NOMO-1 treated with dmso at 0.1 percent for 144 hours (cell line): ENCODE measurements around the gene PPP1R14B.
A peak's percentile ranks its signal among the peaks of the same experiment; 100 is the strongest.

Source experiments
- DNase-seq: peaks from one replicate; lab custom pipeline; 2025; ENCODE audit not compliant: unreplicated experiment; lab: John Stamatoyannopoulos, UW

PPP1R14B gene

GRCh38 chr11:64211181-64211872 is 35.4 kb downstream of the PPP1R14B start:
- no peak for DNase-seq

- no peak for DNase-seq
Measured at GRCh38 chr11:64210301-64211020, 36.3 kb downstream of the PPP1R14B start.

DNA sequence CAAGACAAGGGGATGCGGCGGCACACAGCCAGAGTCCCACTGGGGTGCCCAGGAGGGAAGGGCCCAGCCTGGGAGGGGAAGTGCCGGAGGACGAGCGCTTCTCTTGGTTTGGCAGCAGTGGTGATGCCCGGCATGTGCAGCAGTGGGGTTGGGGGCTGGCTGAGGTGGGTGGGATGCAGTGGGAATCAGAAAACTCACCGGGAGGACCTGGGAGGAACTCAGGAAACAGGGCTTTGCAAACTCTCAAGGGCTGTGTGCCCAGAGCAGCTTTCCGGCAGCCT is 37.2 kb downstream of the PPP1R14B start:
- DNase-seq, result no peak

DNA sequence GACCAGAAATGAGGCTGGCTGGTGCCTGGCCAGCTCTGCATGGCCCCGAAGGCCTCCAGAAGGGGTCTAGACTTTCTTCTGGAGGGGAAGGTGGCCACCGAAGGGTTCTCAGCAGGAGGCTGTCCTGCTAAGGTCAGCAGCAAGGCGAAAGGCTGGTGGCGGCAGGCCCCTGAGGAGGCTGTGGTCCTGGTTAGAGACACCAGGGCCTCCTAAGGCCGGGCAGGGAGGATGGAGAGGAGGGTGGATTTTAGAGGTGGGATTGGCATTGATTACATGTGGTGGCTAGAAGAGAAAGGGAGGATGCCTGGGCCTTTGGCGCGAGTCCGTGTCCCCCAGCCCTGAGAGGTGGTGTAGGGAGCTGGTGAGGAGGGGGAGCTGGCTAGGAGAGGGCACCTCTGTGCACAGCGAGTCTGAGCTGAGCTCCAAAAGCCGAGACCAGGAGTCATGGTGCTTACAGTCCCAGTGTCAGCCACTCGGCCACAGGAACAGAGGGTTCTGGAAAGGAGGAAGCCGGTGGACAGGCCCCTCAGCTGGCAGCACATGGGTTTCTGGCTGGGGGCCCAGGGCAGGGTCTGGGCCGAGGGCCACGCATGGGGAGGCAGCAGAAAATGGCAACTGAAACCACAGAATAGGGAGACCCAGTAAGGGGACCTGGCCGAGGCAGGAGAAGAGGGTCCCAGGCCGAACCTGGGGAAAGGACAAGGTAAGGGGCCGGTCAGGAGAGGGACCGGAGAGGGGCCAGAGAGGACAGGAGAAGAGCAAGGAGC is 37.8 kb downstream of the PPP1R14B start:
- no peak for DNase-seq

- DNase-seq, result no peak
Measured at GRCh38 chr11:64208086-64208795, 38.5 kb downstream of the PPP1R14B start.

DNA sequence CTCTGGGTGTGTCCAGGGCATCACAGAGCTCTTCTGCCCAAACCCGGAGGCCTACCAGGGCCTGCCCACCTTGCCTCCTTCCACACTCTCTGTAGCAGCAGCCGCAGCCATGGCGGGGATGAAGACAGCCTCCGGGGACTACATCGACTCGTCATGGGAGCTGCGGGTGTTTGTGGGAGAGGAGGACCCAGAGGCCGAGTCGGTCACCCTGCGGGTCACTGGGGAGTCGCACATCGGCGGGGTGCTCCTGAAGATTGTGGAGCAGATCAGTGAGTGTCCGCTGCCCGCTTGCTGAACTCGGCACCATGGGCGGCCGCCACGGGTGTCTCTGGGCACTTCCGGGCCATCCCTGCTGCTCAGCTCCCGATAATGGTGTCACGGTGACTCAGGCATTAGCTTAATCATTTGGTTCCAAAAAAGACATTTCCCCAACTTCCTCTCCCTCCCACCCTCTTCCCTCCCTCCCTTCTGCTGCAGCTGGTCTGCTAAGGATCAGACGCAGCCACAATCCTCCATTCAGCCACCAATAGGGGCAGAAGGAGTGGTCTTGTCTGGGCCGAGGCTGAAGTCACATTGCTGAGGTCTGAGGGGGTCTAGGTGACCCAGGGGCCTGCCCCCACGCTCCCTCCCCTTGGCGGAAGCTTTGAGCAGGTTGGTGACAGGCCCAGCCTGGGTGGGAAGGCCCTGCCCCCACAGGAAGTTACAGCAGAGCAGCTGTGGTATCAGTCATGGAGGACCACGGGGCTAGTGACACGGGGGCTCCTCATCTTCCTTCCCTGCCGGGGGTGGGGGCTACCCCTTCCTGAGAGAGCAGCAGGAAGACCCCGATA is 39.3 kb downstream of the PPP1R14B start:
- DNase-seq, result peak; percentile 91

DNA sequence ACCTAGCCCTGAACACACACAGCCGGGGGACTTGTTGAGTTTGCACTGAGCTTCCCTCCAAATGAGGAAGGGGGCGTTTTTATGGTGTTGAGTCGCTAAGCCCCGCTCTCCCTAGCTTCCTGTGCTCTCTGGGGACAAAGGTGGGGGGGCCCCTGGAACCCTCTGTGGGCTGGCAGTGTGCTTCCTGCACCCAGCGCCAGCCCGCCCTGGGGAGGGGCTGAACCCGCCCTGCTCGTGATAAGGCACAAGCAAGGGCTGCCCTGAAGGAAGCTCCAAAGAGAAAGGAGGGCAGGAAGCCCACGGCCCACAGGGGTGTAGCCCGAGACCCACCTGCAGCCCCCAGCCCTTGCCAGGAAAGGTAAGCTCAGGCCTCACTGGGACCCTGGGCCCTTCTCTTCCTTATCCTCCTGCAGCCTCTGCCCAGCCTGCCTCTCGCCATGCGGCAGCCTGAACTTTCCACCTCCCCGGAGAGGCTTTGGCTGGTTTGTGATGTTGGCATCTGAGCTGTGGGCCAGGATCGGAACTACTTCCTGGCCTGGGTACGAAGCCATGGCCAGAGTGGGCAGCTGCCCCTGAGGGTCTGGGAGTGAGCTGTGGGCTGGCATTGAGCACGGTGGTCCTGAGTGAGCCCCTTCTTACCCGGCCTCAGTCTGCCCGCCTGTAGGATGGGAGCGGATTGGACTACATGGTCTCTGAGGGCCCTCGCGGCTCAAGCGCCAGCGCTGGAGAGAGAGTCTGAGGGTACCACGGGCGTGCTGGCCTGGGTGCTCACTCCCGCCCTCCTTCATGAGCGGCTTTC is 40.1 kb downstream of the PPP1R14B start, which contains the start of gene FERMT3:
TSS of gene FERMT3 (plus strand) at position 265 of the 799 bp plus-strand sequence. CDS start 644 bp downstream, outside the sequence.
- peak; percentile 49 for DNase-seq

DNA sequence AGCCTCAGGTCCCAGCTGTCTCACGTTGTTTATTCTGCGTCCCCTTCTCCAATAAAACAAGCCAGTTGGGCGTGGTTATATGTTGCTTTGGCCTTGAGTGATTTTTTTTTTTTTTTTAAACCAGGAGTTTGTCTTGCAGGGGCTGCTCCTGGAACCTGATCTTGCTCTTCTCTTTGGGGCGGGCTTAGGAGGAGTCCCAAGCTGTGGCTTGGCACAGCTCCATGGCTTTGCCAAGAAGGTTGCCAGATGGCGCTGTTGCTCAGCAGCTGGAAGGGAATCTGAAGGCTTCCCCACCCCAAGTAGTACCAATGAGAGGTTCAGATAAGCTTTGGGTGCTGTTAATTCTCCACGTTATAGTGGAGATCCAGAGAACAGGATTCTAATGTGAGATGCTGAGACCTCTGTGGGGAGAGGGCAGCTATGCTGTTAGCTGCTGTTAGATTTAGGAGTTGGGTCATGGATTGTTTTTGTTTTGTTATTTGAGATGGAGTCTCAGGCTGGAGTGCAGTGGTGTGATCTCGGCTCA is 42.2 kb downstream of the PPP1R14B start:
- DNase-seq, result peak; percentile 80

DNA sequence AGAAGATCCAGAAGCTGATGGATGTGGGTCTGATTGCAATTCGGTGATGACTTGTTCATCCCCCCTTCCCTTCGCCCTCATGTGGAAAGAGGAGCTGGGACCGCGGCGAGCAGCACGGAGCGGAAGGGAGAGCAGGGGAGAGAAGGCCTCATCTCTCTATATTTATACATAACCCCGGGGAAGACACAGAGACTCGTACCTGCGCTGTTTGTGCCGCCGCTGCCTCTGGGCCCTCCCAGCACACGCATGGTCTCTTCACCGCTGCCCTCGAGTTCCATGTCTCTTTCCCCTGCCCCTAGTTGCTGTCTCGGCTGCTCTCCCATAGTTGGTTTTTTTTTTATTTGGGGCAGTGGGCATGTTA is 42.7 kb downstream of the PPP1R14B start:
- DNase-seq, result no peak

- no peak for DNase-seq
Measured at GRCh38 chr11:64203421-64204079, 43.2 kb downstream of the PPP1R14B start.

DNA sequence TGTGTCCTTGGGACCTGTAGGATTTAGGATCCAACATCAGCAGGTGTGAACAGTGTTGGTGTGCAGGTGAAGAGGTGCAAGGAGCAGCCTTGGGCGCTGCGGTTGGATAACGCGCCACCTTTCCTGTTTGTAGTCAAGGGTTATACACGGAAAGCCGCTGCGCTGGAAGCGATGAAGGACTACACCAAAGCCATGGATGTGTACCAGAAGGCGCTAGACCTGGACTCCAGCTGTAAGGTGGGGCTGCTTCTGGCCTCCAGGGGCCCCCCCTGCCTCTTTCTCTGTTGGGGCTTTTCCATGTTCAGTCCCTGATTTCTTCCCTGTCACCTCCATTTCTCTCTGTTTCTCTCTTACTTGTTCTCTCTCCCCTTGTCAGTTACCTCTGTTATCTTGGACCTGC is 43.8 kb downstream of the PPP1R14B start:
- no peak for DNase-seq

DNA sequence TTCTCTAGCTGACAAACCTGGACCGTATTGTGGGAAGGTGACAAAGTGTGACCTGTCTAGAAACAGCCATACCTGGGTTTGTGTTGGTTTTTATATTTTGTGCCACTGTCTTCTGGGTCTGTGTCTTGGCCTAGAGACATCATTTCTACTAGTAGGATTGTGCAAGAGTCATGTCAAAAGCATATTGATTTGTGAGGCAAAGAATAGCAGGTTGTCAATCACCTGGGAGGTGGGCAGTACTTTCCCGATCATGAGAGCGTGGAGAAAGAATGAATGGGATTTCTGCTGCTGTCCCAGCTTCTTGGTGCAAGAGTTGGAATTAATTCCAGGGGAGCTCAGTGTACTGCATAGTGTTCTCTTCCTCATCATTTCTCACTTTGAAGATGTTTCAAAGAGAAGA is 45.2 kb downstream of the PPP1R14B start:
- DNase-seq, result no peak

GRCh38 chr11:64198511-64198910 is 48.2 kb downstream of the PPP1R14B start:
- DNase-seq, result no peak

DNA sequence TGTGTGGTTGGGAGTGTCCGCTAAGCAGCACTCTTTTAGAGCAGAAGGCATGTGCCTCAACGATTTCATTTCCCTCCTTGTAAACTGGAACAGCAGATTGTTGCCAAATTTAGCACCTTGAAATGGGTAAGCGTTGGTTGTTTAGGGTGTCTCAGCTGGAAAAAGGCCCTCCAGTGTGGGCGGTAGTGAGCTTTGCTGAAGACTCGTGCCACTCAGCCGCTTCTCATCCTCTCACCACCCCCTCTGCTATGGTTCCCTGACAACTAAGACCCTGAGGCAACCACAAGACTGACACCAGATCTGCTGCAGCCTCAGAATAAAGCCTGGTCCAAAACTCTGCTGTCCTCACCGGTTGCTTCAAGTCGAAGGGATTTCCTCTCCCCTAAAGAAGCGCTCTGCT is 50.1 kb downstream of the PPP1R14B start:
- DNase-seq, result no peak
